ENCODE results near the gene SLC12A7. TPM values are rescaled to one million over a fixed set of nuclear protein-coding genes. Genes with fewer than 3 reads are reported as not detected.

Gene SLC12A7
- total and polyA plus RNA-seq, 12 donors: 36.3 to 208 (median 143) TPM

- peaks cover 0 to 4% (median 0%) of the 10 kb centered on the region in 11 donors for H3K9me3 ChIP-seq
- H3K4me3 ChIP-seq: no peak overlapping the region
- no peak for ATAC-seq
- H3K36me3 ChIP-seq: no peaks in the 10 kb centered on the region
- intact Hi-C loops (cut with DNase I): loop anchor here in 1 of 10 donors (10.0 kb wide), 1 partner anchor 217 kb away; no protein-coding TSS in a partner anchor
- no peak overlapping the region for H3K27ac ChIP-seq
- peaks cover 9 to 41% (median 29%) of the 10 kb centered on the region in 7 donors for H3K27me3 ChIP-seq
- no peak for TF ChIP-seq CTCF (IDR thresholded peaks at IDR 0.05)
- DNase-seq: peak in 1 of 2 donors; percentile 6
- 70 to 73% methylated on average over 10 of the region's 10 CpGs for WGBS, 2 donors
- H3K4me1 ChIP-seq: peaks cover 0 to 5% (median 3%) of the 10 kb centered on the region in 9 donors
Observed at GRCh38 chr5:1152156-1152555, 40.3 kb upstream of the SLC12A7 start.

GRCh38 chr5:1151316-1151715, 39.5 kb upstream of the SLC12A7 start:
- 93 to 96% methylated on average over 10 of the region's 10 CpGs for WGBS, 2 donors
- TF ChIP-seq CTCF (IDR thresholded peaks at IDR 0.05): no peak
- no peaks in the 10 kb centered on the region for H3K9me3 ChIP-seq
- peaks cover 0 to 7% (median 4%) of the 10 kb centered on the region in 9 donors for H3K4me1 ChIP-seq
- intact Hi-C loops (cut with DNase I): loop anchor here in 1 of 10 donors (10.0 kb wide), 1 partner anchor 217 kb away; no protein-coding TSS in a partner anchor
- no peaks in the 10 kb centered on the region for H3K36me3 ChIP-seq
- ATAC-seq: no peak
- H3K27me3 ChIP-seq: peaks cover 9 to 33% (median 21%) of the 10 kb centered on the region in 7 donors
- H3K4me3 ChIP-seq: no peak overlapping the region
- no peak overlapping the region for H3K27ac ChIP-seq
- DNase-seq: no peak

GRCh38 chr5:1150866-1151265, 39.0 kb upstream of the SLC12A7 start:
- Histone ChIP-seq H3K27me3 (peaks cover 5 to 28% (median 16%) of the 10 kb centered on the region in 7 donors), H3K4me1 (peaks cover 0 to 7% (median 4%) of the 10 kb centered on the region in 9 donors), H3K27ac (no peak overlapping the region), H3K9me3 (no peaks in the 10 kb centered on the region), H3K36me3 (no peaks in the 10 kb centered on the region), H3K4me3 (no peak overlapping the region)
- TF ChIP-seq CTCF (IDR thresholded peaks at IDR 0.05): no peak
- intact Hi-C loops (cut with DNase I): loop anchor here in 1 of 10 donors (10.0 kb wide), 1 partner anchor 216 kb away; no protein-coding TSS in a partner anchor
- WGBS, 2 donors: 91 to 94% methylated on average over 10 of the region's 10 CpGs
- no peak for DNase-seq
- no peak for ATAC-seq

- Histone ChIP-seq H3K9me3 (no peaks in the 10 kb centered on the region), H3K4me1 (peaks cover 0 to 38% (median 23%) of the 10 kb centered on the region in 9 donors), H3K27me3 (no peaks in the 10 kb centered on the region), H3K36me3 (no peaks in the 10 kb centered on the region), H3K27ac (peak overlapping the region in 1 of 10 donors; percentile 2), H3K4me3 (no peak overlapping the region)
- WGBS, 2 donors: 74 to 84% methylated on average over 25 of the region's 25 CpGs
- DNase-seq: no peak
- intact Hi-C loops (cut with DNase I): loop anchor here in 9 of 10 donors (5.0 to 10.0 kb wide), 8 partner anchors 80 to 223 kb away; partner anchors contain the start of gene NKD2 (in 5 of the 9)
- no peak for ATAC-seq
- TF ChIP-seq CTCF (IDR thresholded peaks at IDR 0.05): no peak
Observed at GRCh38 chr5:1144638-1145396, 33.0 kb upstream of the SLC12A7 start.
